Peyer's patch (tissue), 4 donors: ENCODE data around the gene PPP3R1.

ENCODE experiments used
- CTCF ChIP-seq, 6 experiments: fragments of 450-650 bp in 4 of 6; fragments of 200-600 bp in 2 of 6; sonication (generic) in 1 of 6; IDR thresholded peaks; one replicate each; pipeline ENCODE4 v1.5.1; 2017 to 2019; ENCODE audit warnings: antibody characterized with exemption in 6 of 6, mild to moderate bottlenecking in 3 of 6, moderate library complexity in 1 of 6
- POLR2A ChIP-seq, 2 donors: fragments of 450-650 bp; IDR thresholded peaks; one replicate each; pipeline ENCODE4 v1.5.1; 2017; ENCODE audit warnings: antibody characterized with exemption in 2 of 2, mild to moderate bottlenecking in 2 of 2, moderate library complexity in 2 of 2

GRCh38 chr2:68156419-68156818 lies 95.9 kb downstream of the PPP3R1 start:
- TF ChIP-seq CTCF (IDR thresholded peaks at IDR 0.05) (no peak), POLR2A (IDR thresholded peaks at IDR 0.05) (no peak)
